Ovary (tissue), 3 donors: ENCODE data around the gene JPT1.

Experiments used
- EP300 ChIP-seq: sonication (generic); formaldehyde crosslinking; IDR thresholded peaks from one replicate; pipeline ENCODE4 v1.6.1; 2017; ENCODE audit warnings: antibody characterized with exemption
- POLR2A ChIP-seq: fragments of 450-650 bp; IDR thresholded peaks from one replicate; pipeline ENCODE4 v1.6.1; 2017; ENCODE audit warnings: antibody characterized with exemption, mild to moderate bottlenecking, moderate library complexity
- TF ChIP-seq, protein P1 (sequence below), 3 donors: fragments of 450-650 bp in 2 of 3; fragments of 200-600 bp in 1 of 3; IDR thresholded peaks; one replicate each; pipeline versions ENCODE4 v1.5.1 to v1.8.0; 2016 to 2022; ENCODE audit warnings: antibody characterized with exemption in 3 of 3, mild to moderate bottlenecking in 1 of 3
- donor health status: DM: no; HTN: no; CAD: no.

DNA sequence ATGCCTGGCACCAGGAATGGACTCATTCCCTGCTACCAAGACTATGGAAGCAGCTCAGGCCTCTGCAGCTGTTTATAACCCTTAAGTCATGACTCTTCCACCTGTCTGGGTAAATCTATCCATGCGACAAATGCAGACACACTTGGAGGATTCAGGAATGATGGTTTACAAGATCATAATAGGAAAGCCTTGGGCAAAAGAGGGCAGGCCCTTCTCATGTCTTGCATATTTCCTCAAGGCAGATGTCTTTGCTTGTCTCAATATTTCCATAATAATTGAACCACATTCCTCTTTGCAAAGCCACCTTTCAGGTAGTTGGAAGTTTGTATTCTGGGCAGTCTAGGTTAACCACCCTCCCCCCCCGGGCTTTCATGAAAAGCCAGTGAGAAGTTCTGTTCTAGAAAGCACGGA is 884 bp upstream of the JPT1 start:
- TF ChIP-seq, protein P1, sequence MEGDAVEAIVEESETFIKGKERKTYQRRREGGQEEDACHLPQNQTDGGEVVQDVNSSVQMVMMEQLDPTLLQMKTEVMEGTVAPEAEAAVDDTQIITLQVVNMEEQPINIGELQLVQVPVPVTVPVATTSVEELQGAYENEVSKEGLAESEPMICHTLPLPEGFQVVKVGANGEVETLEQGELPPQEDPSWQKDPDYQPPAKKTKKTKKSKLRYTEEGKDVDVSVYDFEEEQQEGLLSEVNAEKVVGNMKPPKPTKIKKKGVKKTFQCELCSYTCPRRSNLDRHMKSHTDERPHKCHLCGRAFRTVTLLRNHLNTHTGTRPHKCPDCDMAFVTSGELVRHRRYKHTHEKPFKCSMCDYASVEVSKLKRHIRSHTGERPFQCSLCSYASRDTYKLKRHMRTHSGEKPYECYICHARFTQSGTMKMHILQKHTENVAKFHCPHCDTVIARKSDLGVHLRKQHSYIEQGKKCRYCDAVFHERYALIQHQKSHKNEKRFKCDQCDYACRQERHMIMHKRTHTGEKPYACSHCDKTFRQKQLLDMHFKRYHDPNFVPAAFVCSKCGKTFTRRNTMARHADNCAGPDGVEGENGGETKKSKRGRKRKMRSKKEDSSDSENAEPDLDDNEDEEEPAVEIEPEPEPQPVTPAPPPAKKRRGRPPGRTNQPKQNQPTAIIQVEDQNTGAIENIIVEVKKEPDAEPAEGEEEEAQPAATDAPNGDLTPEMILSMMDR (IDR thresholded peaks at IDR 0.05), result no peak
- TF ChIP-seq EP300, result no peak
- no peak for TF ChIP-seq POLR2A
